Kidney epithelial cell (primary cell): ENCODE measurements around the gene ZNF3. TPM values are rescaled to one million over a fixed set of nuclear protein-coding genes. Genes with fewer than 3 reads are reported as not detected.

Source experiments
- DNase-seq: peaks from one replicate; pipeline ENCODE4 v3.0.0-alpha.2; 2010; ENCODE audit warnings: low read depth
- H3K27me3 ChIP-seq: 2 replicates; pipeline ENCODE4 v1.6.0; 2011; ENCODE audit warnings: low read length; ENCODE audit not compliant: control insufficient read depth, insufficient read depth
- H3K36me3 ChIP-seq: 2 replicates; pipeline ENCODE4 v1.5.1; 2011; ENCODE audit warnings: low read length; ENCODE audit not compliant: control insufficient read depth, insufficient read depth
- H3K4me3 ChIP-seq: 2 replicates; pipeline ENCODE4 v1.5.1; 2011; ENCODE audit warnings: low read depth, mild to moderate bottlenecking, control low read depth, low read length
- total RNA-seq: library from RNA; depleted of rRNA; stranded (reverse); fragments of >200 nt; gene quantifications from 2 replicates; pipeline ENCODE4 v1.2.3, GENCODE V29; 2015
- TF ChIP-seq, protein P1 (sequence below): IDR thresholded peaks from 2 replicates; pipeline ENCODE4 v1.5.1; 2011; ENCODE audit warnings: mild to moderate bottlenecking, moderate library complexity, low read length, control low read depth, inconsistent platforms; ENCODE audit not compliant: insufficient read depth, poor library complexity, severe bottlenecking

The ZNF3 gene
- total RNA-seq, 1 donor from 2014 or later = 44.9 TPM

DNA sequence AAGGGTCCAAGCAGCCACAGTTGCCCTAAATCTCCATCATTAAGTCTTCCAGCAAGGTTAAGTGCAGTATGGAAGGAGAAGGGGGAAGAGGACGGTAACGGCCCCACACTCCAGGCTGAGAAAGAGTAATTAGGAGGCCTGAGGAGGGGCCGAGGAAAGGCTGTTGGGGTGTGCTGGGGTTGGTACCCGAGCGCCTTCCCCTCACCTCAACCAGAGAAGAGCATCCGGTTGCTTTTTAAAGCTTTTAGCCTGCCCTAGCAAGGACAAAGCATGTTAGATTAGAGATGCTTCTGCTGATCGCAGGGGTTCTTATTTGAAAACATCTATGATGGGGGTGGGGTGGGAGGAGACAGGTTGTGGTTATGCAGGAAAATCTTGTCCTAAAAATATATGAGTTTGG, 40.9 kb downstream of the ZNF3 start:
- TF ChIP-seq, protein P1, sequence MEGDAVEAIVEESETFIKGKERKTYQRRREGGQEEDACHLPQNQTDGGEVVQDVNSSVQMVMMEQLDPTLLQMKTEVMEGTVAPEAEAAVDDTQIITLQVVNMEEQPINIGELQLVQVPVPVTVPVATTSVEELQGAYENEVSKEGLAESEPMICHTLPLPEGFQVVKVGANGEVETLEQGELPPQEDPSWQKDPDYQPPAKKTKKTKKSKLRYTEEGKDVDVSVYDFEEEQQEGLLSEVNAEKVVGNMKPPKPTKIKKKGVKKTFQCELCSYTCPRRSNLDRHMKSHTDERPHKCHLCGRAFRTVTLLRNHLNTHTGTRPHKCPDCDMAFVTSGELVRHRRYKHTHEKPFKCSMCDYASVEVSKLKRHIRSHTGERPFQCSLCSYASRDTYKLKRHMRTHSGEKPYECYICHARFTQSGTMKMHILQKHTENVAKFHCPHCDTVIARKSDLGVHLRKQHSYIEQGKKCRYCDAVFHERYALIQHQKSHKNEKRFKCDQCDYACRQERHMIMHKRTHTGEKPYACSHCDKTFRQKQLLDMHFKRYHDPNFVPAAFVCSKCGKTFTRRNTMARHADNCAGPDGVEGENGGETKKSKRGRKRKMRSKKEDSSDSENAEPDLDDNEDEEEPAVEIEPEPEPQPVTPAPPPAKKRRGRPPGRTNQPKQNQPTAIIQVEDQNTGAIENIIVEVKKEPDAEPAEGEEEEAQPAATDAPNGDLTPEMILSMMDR = no peak
- Histone ChIP-seq H3K36me3 (no peaks in the 10 kb centered on the region), H3K27me3 (no peaks in the 10 kb centered on the region), H3K4me3 (no peak overlapping the region)
- DNase-seq = no peak

GRCh38 chr7:100038326-100038725, 43.2 kb downstream of the ZNF3 start:
- Histone ChIP-seq H3K27me3 (no peaks in the 10 kb centered on the region), H3K36me3 (no peaks in the 10 kb centered on the region), H3K4me3 (no peak overlapping the region)
- TF ChIP-seq, protein P1 = no peak
- no peak for DNase-seq

GRCh38 chr7:100035876-100036275, 45.6 kb downstream of the ZNF3 start:
- no peaks in the 10 kb centered on the region for H3K27me3 ChIP-seq
- no peak for DNase-seq
- H3K4me3 ChIP-seq = no peak overlapping the region
- TF ChIP-seq, protein P1 = no peak
- no peaks in the 10 kb centered on the region for H3K36me3 ChIP-seq

- H3K4me3 ChIP-seq = no peak overlapping the region
- DNase-seq = no peak
- TF ChIP-seq, protein P1 = no peak
- H3K36me3 ChIP-seq = no peaks in the 10 kb centered on the region
- H3K27me3 ChIP-seq = no peaks in the 10 kb centered on the region
Observed at GRCh38 chr7:100034871-100035510, 46.5 kb downstream of the ZNF3 start.

DNA sequence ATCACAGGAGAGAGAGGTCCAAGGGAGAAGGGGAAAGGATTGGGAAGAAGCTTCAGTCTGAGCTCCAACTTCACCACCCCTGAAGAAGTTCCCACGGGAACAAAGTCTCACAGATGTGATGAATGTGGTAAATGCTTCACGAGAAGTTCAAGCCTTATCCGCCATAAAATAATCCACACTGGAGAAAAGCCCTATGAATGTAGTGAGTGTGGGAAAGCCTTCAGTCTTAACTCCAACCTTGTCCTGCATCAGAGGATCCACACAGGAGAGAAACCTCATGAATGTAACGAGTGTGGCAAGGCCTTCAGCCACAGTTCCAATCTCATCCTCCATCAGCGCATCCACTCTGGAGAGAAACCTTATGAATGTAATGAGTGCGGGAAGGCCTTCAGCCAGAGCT, 48.0 kb downstream of the ZNF3 start:
- no peak for DNase-seq
- no peaks in the 10 kb centered on the region for H3K36me3 ChIP-seq
- H3K27me3 ChIP-seq = no peaks in the 10 kb centered on the region
- H3K4me3 ChIP-seq = no peak overlapping the region
- TF ChIP-seq, protein P1 = no peak

GRCh38 chr7:100029596-100029995, 51.9 kb downstream of the ZNF3 start:
- H3K4me3 ChIP-seq = no peak overlapping the region
- TF ChIP-seq, protein P1 = no peak
- H3K36me3 ChIP-seq = no peaks in the 10 kb centered on the region
- H3K27me3 ChIP-seq = no peaks in the 10 kb centered on the region
- DNase-seq = no peak
